Prostate gland (tissue), 2 donors: ENCODE data around the gene PLSCR2.
"Not testable (repeated sequence)": the region's sequence is repeated elsewhere in the genome, so short reads cannot be mapped to it uniquely, and the experiment has no call there.

Experiments
- POLR2A ChIP-seq: fragments of 450-650 bp; IDR thresholded peaks from one replicate; pipeline ENCODE4 v1.6.1; 2016; ENCODE audit warnings: antibody characterized with exemption, mild to moderate bottlenecking
- POLR2AphosphoS5 ChIP-seq: sonication (generic); formaldehyde crosslinking; IDR thresholded peaks from one replicate; pipeline ENCODE4 v1.6.1; 2017; ENCODE audit warnings: antibody characterized with exemption
- TF ChIP-seq, protein P1 (sequence below), 4 experiments: fragments of 200-600 bp in 2 of 4; fragments of 450-650 bp in 2 of 4; sonication (generic) in 2 of 4; IDR thresholded peaks; 1 replicate in 3 of 4; 2 replicates in 1 of 4; pipeline ENCODE4 v1.5.1; 2016 to 2019; ENCODE audit warnings: antibody characterized with exemption in 4 of 4, mild to moderate bottlenecking in 2 of 4, moderate library complexity in 2 of 4

DNA sequence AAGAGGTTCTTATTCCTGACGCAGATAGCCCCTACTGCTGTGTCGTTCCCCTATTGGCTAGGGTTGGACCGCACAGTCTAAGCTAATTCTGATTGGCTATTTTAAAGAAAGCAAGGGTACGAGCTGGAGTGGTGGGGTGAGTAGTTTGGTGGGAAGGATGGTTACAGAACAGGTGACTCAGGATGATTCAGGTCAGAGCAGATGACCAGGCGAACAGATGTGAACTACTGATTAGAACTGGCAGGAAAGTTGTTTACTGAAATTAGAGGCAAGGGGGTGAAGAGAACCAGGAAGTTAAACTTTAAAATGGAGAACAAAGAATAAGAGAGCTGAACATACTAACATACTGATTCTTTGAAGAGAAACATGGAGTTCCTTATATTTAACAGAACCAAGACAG is 56.6 kb downstream of the PLSCR2 start:
- TF ChIP-seq, protein P1, sequence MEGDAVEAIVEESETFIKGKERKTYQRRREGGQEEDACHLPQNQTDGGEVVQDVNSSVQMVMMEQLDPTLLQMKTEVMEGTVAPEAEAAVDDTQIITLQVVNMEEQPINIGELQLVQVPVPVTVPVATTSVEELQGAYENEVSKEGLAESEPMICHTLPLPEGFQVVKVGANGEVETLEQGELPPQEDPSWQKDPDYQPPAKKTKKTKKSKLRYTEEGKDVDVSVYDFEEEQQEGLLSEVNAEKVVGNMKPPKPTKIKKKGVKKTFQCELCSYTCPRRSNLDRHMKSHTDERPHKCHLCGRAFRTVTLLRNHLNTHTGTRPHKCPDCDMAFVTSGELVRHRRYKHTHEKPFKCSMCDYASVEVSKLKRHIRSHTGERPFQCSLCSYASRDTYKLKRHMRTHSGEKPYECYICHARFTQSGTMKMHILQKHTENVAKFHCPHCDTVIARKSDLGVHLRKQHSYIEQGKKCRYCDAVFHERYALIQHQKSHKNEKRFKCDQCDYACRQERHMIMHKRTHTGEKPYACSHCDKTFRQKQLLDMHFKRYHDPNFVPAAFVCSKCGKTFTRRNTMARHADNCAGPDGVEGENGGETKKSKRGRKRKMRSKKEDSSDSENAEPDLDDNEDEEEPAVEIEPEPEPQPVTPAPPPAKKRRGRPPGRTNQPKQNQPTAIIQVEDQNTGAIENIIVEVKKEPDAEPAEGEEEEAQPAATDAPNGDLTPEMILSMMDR (IDR thresholded peaks at IDR 0.05), result not testable (repeated sequence)
- TF ChIP-seq POLR2A, POLR2AphosphoS5: not testable (repeated sequence)
